HEK293 (cell line): ENCODE data around the gene CIAO2B.

Source experiments
- CTCF ChIA-PET: fragments of 350-600 bp; formaldehyde crosslinking; extraction: SDS; loops from one replicate; lab custom pipeline; 2021; ENCODE audit warnings: antibody characterized with exemption; lab: Yijun Ruan, JAX
- POLR2A ChIA-PET: fragments of 300-600 bp; formaldehyde crosslinking; extraction: SDS; loops from one replicate; lab custom pipeline; 2020; ENCODE audit warnings: antibody characterized with exemption, inconsistent platforms; lab: Yijun Ruan, JAX
- H3K27ac ChIP-seq: fragments of 200-500 bp; sonication (Bioruptor generic); 2 replicates; pipeline ENCODE4 v1.5.1; 2014; ENCODE audit warnings: low read depth, low read length, control low read depth, inconsistent platforms; ENCODE audit errors: extremely low read depth
- H3K36me3 ChIP-seq, 2 experiments: fragments of 200-500 bp in 1 of 2; sonication (Bioruptor generic) in 1 of 2; 1 replicate in 1 of 2; 2 replicates in 1 of 2; pipeline ENCODE4 v1.5.1; 2014 to 2017; ENCODE audit warnings: inconsistent platforms in 2 of 2, low read length in 2 of 2; ENCODE audit not compliant: control insufficient read depth in 2 of 2, insufficient read depth in 1 of 2
- H3K4me1 ChIP-seq: fragments of 200-500 bp; sonication (Bioruptor generic); 2 replicates; pipeline ENCODE4 v1.5.1; 2014; ENCODE audit warnings: mild to moderate bottlenecking, low read length, inconsistent platforms; ENCODE audit not compliant: control insufficient read depth, insufficient read depth
- H3K4me3 ChIP-seq: 2 replicates; pipeline ENCODE4 v1.5.1; 2011; ENCODE audit warnings: low read depth, mild to moderate bottlenecking, control low read depth, low read length, moderate library complexity
- H3K9me3 ChIP-seq: fragments of 200-500 bp; sonication (Bioruptor generic); 2 replicates; pipeline ENCODE4 v1.5.1; 2014; ENCODE audit warnings: low read depth, low read length, inconsistent platforms; ENCODE audit not compliant: control insufficient read depth, insufficient read depth
- KLF1 ChIP-seq: fragments of 450-650 bp; formaldehyde crosslinking; IDR thresholded peaks from 2 replicates; pipeline ENCODE4 v1.5.1; 2016; ENCODE audit warnings: missing biosample characterization, missing genetic modification characterization
- KLF10 ChIP-seq: fragments of 450-650 bp; IDR thresholded peaks from 2 replicates; pipeline ENCODE4 v1.5.1; 2018; ENCODE audit warnings: missing biosample characterization, mild to moderate bottlenecking, missing genetic modification characterization
- KLF7 ChIP-seq: fragments of 450-650 bp; formaldehyde crosslinking; IDR thresholded peaks from 2 replicates; pipeline ENCODE4 v1.5.1; 2016; ENCODE audit warnings: missing biosample characterization, missing genetic modification characterization, borderline replicate concordance
- MZF1 ChIP-seq: fragments of 450-650 bp; formaldehyde crosslinking; IDR thresholded peaks from 2 replicates; pipeline ENCODE4 v1.5.1; 2017; ENCODE audit warnings: missing biosample characterization, missing genetic modification characterization, borderline replicate concordance
- PRDM10 ChIP-seq: fragments of 450-650 bp; formaldehyde crosslinking; IDR thresholded peaks from 2 replicates; pipeline ENCODE4 v1.5.1; 2016; ENCODE audit warnings: missing biosample characterization, missing genetic modification characterization
- SALL2 ChIP-seq: fragments of 450-650 bp; formaldehyde crosslinking; IDR thresholded peaks from 2 replicates; pipeline ENCODE4 v1.5.0; 2017; ENCODE audit warnings: missing biosample characterization, mild to moderate bottlenecking, missing genetic modification characterization, borderline replicate concordance
- YY1 ChIP-seq: fragments of 450-650 bp; formaldehyde crosslinking; IDR thresholded peaks from 2 replicates; pipeline ENCODE4 v1.5.1; 2018; ENCODE audit warnings: missing biosample characterization, missing genetic modification characterization
- ZBTB10 ChIP-seq: fragments of 450-650 bp; formaldehyde crosslinking; IDR thresholded peaks from 2 replicates; pipeline ENCODE4 v1.5.1; 2016; ENCODE audit warnings: missing biosample characterization, missing genetic modification characterization
- ZBTB20 ChIP-seq: fragments of 450-650 bp; formaldehyde crosslinking; IDR thresholded peaks from 2 replicates; pipeline ENCODE4 v1.5.1; 2016; ENCODE audit warnings: missing biosample characterization, missing genetic modification characterization
- ZNF121 ChIP-seq: fragments of 450-650 bp; formaldehyde crosslinking; IDR thresholded peaks from 2 replicates; pipeline ENCODE4 v1.5.1; 2016; ENCODE audit warnings: missing biosample characterization, missing genetic modification characterization
- ZNF223 ChIP-seq: fragments of 450-650 bp; formaldehyde crosslinking; IDR thresholded peaks from 2 replicates; pipeline ENCODE4 v1.5.1; 2016; ENCODE audit warnings: missing biosample characterization, missing genetic modification characterization
- ZNF248 ChIP-seq: fragments of 450-650 bp; formaldehyde crosslinking; IDR thresholded peaks from 2 replicates; pipeline ENCODE4 v1.5.1; 2017; ENCODE audit warnings: missing biosample characterization, missing genetic modification characterization
- ZNF335 ChIP-seq: fragments of 450-650 bp; formaldehyde crosslinking; conservative IDR thresholded peaks from 2 replicates; pipeline ENCODE4 v1.5.1; 2016; ENCODE audit warnings: missing biosample characterization, missing genetic modification characterization
- ZNF404 ChIP-seq: fragments of 450-650 bp; formaldehyde crosslinking; IDR thresholded peaks from 2 replicates; pipeline ENCODE4 v1.5.1; 2017; ENCODE audit warnings: missing biosample characterization, missing genetic modification characterization
- ZNF423 ChIP-seq: fragments of 450-650 bp; formaldehyde crosslinking; IDR thresholded peaks from 2 replicates; pipeline ENCODE4 v1.5.1; 2016; ENCODE audit warnings: missing biosample characterization, missing genetic modification characterization
- ZNF501 ChIP-seq: fragments of 450-650 bp; formaldehyde crosslinking; IDR thresholded peaks from 2 replicates; pipeline ENCODE4 v1.5.1; 2016; ENCODE audit warnings: missing biosample characterization, missing genetic modification characterization
- ZNF585B ChIP-seq: fragments of 450-650 bp; formaldehyde crosslinking; IDR thresholded peaks from 2 replicates; pipeline ENCODE4 v1.5.1; 2016; ENCODE audit warnings: missing biosample characterization, missing genetic modification characterization
- ZNF645 ChIP-seq: fragments of 450-650 bp; formaldehyde crosslinking; IDR thresholded peaks from 2 replicates; pipeline ENCODE4; 2016; ENCODE audit warnings: missing biosample characterization, missing genetic modification characterization

CIAO2B gene

GRCh38 chr16:66953462-66954096 lies 19.4 kb upstream of the CIAO2B start:
- Histone ChIP-seq H3K27ac (no peak overlapping the region), H3K36me3 (no peaks in the 10 kb centered on the region), H3K4me3 (no peak overlapping the region), H3K9me3 (no peaks in the 10 kb centered on the region), H3K4me1 (no peaks in the 10 kb centered on the region)
- TF ChIP-seq ZBTB10 (tag by site-specific recombination): no peak
- no peak for TF ChIP-seq KLF7 (tag by site-specific recombination)
- peak; percentile 66 for TF ChIP-seq ZNF335 (tag by site-specific recombination)
- TF ChIP-seq SALL2: no peak
- TF ChIP-seq ZBTB20 (tag by site-specific recombination): peak; percentile 56
- TF ChIP-seq PRDM10 (tag by site-specific recombination): peak; percentile 29; the same call in 1 of the 2 replicates
- no peak for TF ChIP-seq ZNF645
- TF ChIP-seq ZNF223 (tag by site-specific recombination): 0 out of 2 replicates have a peak, but pooled peaks have one; percentile 23
- TF ChIP-seq ZNF585B (tag by site-specific recombination): no peak
- ChIA-PET POLR2A (no interaction called here), CTCF (interaction anchor here (0.6 to 1.8 kb wide), 34 partner anchors 9 to 1432 kb away, joined by 3 to 12 read pairs (median 4); partner anchors contain the start of gene NOL3)

GRCh38 chr16:66952430-66953110 lies 18.4 kb upstream of the CIAO2B start:
- POLR2A ChIA-PET: no interaction called here
- TF ChIP-seq KLF10 (no peak), MZF1 (tag by site-specific recombination) (peak; percentile 82), ZNF404 (tag by site-specific recombination) (no peak), ZNF423 (tag by site-specific recombination) (no peak), KLF1 (no peak), ZNF248 (tag by site-specific recombination) (no peak), ZNF501 (tag by site-specific recombination) (no peak), ZNF121 (peak; percentile 56), YY1 (no peak)
- TF ChIP-seq, all 188 proteins: peak for 2
- CTCF ChIA-PET: interaction anchor here (0.7 to 1.8 kb wide), 14 partner anchors 9 to 573 kb away, joined by 3 to 9 read pairs (median 4); partner anchors contain the start of gene CES3
- Histone ChIP-seq H3K4me1 (no peaks in the 10 kb centered on the region), H3K9me3 (no peaks in the 10 kb centered on the region), H3K36me3 (no peaks in the 10 kb centered on the region), H3K4me3 (no peak overlapping the region), H3K27ac (no peak overlapping the region)
